Measurements from ENCODE around the gene GPR132.
A peak's percentile ranks its signal among the peaks of the same experiment; 100 is the strongest.
"Not testable (repeated sequence)": the region's sequence is repeated elsewhere in the genome, so short reads cannot be mapped to it uniquely, and the experiment has no call there.

GPR132 gene

DNA sequence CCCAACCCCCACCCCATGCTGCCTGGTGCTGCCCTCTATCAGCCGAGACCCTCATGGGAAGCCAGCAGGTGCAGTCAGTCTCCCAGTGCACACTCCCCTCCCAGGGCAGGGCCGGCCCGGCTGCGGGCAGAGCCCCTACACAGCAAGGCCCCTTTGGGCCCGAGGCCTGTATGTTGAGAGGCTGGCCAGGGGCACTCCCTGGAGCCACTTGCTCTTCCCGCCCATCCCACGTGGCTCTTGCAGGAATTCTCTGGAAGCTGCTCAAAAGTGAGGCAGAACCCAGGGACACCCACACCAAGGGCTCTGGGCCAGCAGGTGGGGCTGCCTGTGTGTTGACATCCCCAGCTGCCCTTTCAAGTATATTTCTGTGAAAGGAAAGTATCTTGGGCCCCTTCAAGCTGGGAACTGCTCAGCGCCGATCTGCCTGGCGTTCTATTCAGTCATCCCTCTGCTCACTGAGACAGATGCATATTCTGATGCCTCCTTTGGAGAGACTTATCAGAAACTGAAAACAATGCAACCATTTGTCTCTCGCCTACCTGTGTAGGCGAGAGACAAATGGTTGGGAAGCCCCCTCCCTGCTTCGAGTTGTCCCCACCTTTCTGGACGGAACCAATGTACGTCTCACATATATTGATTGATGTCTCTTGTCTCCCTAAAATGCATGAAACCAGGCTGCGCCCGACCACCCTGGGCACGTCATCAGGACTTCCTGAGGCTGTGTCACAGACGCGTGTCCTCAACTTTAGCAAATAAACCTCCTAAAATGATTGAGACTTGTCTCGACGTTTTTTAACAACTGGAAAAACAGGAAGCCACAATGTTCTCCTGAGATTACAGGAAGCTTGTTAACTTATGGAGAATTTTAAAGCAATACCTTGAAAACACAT lies 6.0 kb downstream of the GPR132 start:
- peak; percentile 72 for DNase-seq

DNA sequence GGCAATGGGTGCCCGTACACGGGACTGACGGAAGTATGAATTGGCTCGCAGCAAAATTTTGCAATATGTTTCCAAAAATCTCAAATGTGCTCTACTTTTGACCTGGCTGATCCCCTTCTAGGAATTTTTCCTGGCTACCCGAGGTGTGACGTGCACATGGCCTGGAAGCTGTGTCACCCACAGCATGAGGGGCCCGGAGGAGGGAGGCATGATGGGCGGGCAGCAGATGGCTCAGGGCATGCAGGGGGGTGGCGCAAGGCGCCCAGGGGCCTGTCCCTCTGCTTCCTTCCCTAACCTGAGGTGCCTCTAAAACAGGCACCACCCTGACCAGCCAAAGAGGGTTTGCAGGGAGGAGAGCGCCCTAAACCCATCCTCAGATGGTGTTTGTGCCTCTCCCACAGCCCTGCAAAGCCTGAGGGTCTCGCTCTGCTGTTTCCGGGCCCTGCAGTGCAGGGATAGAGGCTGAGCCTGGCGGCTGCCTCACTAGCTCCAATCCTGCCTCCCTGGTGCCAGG lies 6.7 kb downstream of the GPR132 start:
- DNase-seq, result no peak

DNA sequence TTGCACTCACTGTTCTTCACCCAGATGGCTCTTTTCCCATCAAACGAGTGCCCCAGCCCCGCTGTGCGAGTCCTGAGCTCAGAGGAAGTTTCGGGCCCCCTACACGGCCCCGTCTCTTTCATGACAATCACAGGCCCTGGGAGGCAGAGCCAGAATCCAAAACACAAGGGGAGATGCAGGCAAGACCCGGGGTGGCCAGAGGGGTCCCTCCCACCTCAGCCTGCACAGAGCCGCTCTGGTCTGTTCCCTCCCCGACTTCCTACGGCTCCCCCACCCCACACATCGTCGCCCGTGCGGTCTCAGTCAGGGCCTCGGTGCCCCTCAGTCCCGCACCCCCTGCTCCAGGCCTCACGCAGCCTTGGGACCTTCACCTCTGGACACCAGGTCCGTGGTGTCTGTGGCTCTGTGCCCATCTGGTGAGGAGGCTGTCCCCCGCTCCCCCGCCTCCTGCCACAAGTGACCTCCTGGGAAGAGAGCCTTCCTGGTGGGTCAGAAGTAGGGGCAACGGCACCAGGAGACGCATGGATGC lies 8.9 kb downstream of the GPR132 start:
- DNase-seq, result no peak

DNA sequence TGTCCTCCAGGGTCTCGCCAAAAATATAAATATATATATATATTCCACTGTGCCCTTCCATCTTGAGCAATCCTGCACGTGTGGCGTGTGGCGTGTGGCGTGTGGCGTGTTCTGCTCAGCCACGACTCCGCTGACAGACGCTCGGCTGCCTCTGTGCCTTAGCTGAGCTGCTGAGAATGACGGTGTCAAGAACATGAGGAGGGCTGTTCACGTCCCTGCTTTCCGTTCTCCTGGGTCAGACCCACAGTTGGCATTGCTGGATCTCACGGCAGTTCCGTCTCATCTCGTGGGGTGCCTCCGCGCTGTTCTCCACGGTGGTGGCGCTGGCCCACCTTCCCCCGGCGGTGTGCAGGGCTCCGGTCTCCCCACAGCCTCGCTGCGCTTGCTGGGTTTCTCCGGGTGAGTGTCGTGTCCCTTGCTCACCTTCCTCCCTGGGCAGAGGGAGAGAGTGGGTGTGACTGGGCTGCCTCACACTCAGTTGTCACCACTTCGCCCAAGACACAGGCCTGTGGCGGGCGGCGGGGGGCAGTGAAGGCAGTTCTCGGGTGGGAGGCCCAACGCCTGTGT lies 9.4 kb downstream of the GPR132 start:
- DNase-seq, result no peak

DNA sequence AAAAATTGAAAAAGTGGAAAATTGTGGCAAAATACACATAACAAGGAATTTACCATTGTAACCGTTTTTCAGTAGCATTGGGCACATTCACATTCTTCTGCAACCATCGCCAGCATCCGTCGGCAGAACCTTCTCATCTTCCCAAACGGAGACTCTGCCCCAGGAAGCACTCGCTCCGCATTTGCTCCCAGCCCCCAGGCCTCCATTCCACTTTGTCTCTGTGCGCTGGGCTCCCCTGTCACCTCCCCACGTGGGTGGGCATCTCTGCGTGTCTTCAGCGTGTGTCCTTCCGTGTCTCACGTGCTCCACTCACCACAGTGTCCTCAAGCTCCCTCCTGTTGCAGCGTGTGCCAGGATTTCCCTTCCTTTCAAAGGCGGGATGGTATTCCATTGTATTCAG lies 9.9 kb downstream of the GPR132 start:
- no peak for DNase-seq

DNA sequence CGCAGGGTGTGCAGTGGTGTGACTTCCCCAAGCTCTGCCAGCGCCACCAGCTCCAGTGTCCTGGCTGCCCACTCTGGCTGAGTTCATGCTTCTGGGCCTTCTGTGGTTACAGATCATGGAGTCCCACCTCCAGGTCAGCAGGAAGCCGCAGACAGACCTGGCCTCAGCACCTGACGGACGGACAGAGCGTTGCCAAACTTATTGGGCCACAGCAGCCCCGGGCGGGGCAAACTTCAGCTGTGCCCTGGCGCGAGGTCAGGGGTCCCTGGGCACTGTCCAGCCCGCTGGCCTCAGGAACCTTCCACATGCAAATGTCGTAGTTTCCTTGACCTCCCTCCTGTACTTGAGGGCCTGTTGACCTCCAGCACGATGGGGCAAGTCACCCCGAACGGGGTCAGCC lies 11.2 kb downstream of the GPR132 start:
- no peak for DNase-seq

DNA sequence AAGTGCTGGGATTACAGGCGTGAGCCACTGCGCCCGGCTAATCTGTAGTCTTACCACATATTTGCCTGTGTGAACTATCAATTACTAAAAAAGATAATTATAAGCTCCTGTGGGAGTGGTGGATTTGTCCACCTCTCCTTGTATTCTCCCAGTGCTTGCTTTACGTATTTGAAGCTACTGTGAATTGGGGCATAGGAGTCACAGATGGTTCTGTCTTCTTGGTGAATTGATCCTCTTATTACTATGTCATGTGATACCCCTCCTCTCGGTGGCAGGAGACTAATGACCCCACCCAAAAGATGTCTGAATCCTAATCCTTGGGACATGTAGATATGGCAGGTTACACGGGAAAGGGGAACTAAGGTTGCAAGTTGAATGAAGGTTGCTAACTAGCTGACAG lies 11.8 kb downstream of the GPR132 start:
- DNase-seq, result no peak

DNA sequence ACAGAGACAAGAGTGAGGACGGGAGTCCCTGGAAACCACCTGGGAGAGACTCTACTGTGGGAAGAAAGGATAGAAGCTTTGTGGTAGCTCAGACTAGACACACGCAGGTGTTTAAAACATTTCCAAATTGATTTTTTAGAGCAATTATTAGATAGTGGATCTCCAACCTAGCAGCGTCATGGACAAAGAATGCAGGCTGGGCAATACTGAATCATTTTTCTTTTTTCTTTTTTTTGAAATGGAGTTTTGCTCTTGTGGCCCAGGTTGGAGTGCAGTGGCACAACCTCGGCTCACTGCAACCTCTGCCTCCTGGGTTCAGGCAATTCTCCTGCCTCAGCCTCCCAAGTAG lies 13.1 kb downstream of the GPR132 start:
- DNase-seq, result no peak

DNA sequence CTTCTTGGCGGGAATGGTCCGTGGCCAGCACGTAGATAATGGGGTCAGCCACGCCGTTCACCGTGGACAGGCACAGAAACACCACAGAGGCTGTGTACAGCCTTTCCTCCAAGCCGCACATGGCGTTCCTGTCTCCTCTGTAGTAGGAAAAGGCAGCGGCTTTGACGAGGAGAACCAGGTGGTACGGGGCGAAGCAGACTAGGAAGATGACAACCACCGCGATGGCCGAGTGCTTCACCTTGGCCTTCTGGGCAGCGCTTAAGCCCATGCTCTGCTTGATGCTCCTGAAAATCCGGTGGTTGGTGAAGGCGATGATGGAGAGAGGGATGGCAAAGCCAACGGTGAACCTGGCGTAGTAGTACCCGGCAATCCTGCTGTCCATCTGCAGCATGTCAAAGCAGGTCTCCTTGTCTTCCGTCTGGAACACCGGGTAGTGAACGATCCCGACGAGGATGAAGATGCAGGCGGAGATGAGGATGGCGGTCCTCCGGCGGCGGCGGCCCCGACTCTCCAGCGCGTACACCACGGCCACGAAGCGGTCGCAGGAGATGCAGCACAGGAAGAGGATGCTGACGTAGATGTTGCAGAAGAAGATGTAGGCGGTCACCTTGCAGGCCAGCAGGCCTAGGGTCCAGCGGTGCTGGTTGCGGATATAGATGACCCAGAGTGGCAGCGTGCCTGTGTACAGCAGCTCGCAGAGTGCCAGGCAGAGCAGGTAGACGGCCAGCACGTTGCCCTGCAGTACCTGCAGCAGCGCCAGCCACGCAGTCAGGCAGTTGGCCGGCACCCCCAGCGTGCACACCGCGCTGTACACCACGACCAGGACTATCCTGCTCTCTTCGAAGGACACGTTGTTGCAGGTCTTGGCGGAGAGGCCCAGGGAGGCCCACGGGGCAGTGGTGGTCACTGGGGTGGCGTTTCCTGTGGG lies 13.8 kb downstream of the GPR132 start:
- no peak for DNase-seq

DNA sequence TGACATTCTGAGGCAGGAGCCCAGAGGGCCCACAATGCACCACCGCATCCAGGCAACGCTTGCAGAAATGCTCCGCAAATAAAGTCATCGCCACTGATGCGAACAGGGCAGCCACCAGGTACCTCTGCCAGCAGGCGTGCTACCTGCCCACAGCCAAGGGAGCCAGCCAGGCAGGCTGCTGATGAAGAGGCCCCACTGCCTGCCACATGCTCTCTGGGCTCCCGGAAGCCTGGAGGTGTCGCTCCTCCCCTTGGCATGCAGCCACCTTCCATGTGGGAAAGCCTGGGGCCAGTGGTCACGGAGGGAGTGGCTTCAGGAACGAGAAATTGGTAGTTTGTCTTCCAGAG lies 14.7 kb downstream of the GPR132 start:
- no peak for DNase-seq

DNA sequence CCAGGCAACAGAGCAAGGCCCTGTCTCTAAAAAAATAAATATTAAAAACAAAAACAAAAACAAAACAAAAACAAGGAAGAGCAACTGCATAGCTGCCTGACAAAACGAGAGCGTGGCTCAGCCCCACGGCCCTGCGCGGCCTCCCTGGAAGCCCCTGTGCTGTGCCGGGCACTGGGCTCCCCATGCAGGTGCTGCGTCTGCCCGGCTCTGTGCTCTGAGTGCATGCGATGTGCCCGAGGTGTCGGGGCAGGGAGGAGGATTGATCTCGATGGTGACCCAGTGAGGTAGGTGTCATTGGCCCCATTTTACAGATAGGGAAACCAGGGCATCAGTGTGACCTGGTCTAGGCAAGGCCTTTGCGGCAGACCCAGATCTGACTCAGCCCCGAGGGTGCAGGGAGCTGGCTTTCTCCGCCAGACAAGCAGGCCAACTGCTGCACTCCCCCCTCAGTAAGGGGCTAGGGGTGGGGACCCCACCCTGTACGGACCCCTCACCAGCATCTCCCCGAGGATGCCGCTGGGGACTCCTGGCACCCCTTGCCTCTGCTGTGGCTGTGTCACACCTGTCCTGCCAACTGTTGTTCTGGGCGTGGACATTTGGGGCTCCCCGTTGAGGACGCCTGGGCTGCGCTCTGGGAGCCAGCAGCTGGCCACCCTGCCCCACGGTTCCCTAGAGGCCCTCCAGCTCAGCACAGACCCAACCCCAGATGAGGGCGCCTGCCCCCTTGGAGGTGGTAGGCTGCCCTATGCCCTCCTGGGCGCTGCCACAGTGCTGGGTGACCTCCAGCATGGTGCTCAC lies 15.3 kb downstream of the GPR132 start:
- no peak for DNase-seq

DNA sequence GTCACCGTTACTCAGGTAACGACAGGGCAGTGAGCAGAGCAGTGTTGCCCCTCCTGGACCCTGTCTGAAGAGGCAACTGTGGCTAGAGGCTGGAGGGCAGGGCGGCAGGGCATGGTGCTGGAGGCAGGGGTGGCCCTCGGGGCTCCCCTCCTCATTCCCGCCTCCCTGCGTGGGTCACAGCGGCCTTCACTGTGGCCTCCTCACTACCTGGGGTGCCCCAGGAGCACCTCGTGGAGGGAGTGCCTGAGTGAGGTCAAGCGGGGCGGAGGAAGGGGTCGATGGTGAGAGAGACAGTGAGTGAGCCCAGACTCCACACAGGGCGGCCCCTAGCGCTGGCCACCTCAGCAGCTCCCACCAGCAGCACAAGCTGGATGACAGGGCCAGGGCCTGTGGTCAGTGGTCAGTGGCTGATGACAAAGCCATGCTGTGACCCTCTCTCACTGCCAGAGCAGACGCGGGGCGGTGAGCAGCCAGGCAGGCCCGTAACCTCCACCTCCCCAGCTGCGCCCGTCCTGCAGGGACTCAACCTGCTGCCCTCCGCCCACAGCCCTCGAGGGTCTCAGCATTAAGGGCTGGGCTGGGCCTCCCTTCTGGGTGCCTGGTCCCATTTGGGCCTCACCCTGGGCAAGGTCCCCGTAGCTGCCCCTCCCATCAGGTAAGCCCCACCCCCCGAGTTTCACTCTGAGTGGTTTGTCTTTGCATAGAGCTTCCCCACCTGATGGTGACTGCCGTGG lies 17.8 kb downstream of the GPR132 start:
- DNase-seq, result peak; percentile 39

DNA sequence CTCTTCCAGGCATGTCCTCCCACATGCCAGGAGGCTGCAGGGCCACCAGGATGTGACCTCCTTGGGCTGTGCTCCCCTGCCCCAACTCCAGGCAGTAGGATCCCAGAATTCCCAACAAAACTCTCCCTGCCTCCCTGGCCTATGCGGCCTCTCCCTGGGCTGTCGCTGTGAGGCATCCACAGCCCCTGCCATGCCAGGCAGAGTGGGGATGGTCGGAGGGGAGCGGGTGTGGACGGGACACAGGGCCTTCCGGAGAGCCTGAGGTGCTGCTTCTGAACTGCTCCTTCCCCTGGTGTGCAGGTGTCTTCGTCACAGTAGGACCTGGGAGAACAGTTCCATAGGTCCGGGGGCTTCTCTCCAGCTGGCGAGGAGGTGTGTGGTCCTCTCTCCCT lies 18.3 kb downstream of the GPR132 start:
- DNase-seq, result no peak

DNA sequence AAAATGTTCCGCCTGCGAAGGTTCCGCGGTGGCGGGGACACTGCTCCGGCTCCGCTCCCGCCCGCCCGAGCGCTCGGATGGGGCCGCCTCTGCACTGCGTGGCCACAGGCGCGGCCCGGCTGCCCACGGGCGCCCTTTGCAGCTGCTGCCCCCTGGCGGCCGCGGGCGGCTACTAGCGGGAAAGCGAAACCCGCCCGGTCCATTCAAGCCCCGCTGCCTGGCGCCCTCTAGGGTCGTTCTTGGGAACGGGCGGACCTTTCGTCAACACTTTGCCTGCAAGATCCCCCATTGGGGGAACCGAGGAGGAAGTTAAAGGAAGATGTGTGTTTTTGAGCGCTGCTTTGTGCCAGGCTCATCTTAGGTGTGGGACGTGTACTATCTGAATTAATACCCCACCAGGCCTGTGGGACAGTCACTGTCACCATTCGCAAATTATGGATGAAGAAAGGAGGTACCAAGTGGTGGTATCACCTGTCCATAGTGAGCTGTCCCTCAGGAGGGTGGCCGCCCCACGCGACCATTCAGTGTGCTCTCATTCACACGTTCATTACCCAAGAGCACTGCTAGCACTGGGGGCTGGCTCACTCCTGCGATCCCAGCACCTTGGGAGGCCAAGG lies 19.4 kb downstream of the GPR132 start:
- DNase-seq, result peak; percentile 96

DNA sequence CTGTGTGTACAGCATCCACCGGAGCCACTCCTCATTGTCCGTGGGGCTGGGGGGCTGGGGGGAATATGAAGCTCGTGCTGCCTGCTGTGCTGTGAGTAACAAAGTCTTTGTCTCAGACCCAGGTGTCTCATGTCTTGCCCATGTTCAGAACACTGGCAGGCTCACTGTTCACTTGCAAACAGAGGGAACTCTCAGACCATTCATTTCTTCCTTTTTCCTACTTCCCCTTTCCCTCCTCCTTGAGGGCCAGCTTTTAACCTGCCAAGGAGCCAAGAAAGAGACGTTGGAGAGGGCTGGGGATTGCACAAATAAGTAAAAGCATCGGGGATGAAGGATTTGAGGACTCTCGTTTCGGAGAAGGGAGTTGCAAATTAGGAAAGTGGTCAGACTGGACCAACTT lies 21.6 kb downstream of the GPR132 start:
- DNase-seq, result no peak

DNA sequence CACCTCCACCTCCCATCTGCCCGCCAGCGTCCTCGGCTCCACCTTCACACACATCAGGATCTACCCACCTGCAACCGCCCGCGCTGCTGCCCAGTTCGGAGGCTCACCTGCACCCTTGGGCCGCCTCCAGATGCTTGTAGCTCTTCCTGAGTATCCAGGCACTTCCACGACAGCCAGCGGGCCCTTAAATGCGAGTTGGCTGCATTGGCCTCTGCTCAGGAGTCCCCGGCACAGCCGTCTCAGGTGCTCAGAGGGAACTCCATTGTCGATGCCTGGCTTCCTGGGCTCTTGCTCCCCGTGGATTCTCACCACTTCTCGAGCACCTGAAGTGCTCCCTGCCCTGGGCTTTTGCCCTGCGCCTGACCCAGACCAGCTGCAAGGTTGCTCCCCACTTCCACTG lies 22.4 kb downstream of the GPR132 start:
- no peak for DNase-seq

DNA sequence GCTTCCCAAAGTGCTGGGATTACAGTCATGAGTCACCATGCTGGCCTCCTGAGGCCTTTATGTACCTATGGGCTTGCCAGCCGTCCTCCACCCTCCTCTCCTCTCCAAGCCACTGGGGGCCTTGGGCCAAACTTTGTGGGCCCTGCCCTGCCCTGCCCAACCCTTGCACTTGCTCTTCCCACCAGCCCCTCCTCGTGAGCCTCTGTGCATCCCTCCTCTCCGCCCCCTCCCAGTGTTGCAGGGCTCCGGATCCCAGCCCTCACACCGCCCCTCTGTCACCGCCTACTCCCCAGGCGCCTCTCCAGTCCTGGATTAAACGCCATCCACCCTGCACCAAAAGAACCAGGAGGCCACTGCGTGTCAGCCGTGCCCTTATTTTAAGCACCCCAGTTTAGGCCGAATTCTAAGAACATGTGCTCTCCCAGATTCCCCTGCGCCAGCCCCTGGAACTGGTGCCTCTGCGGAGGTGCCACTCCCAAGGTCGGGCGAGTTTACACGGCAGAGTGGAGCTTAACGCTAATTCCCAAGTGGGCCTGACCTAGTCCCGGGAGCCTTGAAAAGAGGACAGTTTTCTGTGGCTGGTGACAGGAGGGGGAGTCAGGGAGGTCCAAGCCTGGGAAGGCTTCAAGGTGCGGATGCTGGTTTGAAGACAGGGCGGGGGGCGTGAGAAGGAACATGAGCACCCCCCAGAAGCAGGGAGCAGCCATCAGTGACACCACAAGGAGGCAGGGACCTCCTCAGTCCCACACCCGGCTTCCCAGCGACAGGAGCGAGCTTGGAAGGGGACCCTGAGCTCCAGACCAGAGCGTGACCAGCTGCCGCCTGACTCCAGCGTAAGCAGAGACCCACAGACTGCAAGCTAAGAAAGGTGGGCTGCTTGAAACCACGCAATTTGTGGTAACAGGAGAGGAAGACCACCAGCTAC lies 23.1 kb downstream of the GPR132 start:
- no peak for DNase-seq

DNA sequence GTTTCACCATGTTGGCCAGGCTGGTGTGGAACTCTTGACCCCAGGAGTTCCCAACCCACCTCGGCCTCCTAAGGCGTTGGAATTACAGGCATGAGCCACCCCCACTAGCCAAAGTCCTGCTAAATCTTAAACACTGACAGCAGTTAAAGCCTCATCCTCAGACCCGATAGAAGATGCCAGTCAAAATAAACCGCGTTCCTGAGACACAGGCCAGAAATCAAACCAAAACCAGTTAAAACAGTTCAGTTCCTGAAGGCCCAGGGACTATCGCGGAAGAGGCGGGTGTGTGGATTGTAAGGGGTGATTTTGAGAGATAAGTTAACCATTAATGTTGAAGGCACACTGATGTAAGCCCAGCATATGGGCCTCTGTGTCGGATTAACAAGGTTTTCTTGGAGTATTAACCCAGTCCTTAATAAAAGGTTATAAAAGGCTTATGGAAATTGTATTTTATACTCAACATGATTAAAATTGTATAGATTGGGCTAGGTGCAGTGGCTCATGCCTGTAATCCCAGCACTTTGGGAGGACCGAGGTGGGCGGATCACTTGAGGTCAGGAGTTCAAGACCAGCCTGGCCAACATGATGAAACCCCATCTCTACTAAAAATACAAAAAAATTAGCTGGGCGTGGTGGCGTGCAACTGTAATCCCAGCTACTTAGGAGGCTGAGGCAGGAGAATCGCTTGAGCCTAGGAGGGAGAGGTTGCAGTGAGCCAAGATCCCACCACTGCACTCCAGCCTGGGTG lies 25.6 kb downstream of the GPR132 start:
- no peak for DNase-seq

DNA sequence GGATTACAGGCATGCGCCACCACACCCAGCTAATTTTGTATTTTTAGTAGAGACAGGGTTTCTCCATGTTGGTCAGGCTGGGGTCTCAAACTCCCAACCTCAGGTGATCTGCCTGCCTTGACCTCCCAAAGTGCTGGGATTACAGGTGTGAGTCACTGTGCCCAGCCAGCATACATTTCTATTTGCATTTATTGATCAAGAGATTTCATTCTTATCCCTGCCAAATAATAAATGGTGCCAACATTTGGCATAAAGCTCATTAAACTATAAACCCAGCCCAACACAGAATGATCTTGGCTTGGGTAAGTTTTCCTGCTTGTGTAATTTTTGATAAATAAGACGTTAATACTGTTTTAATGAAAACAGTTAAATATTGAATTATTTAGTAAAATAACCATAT lies 29.6 kb downstream of the GPR132 start:
- not testable (repeated sequence) for DNase-seq

Measured in activated CD4-positive, alpha-beta T cell treated with anti-CD3 and anti-CD28 coated beads for 48 hours (primary cell).